MCF 10A (cell line): ENCODE data around the gene PTPN13. TPM values are rescaled to one million over a fixed set of nuclear protein-coding genes. Genes with fewer than 3 reads are reported as not detected.

ENCODE experiments used
- BruUV-seq: library from RNA; stranded (reverse); fragments of 400-500 nt; replicated peaks from 2 replicates; lab custom pipeline; 2021; lab: Mats Ljungman, UMichigan
- CTCF ChIA-PET: fragments of 300-600 bp; sonication (Branson Sonifier 250); formaldehyde crosslinking; extraction: SDS; loops from one replicate; lab custom pipeline; 2021; ENCODE audit warnings: antibody characterized with exemption, inconsistent platforms; lab: Yijun Ruan, JAX
- POLR2A ChIA-PET: fragments of 300-600, 350-650 bp; sonication (Branson Sonifier 250); formaldehyde crosslinking; extraction: SDS; loops from one replicate; lab custom pipeline; 2020; ENCODE audit warnings: antibody characterized with exemption, inconsistent platforms; lab: Yijun Ruan, JAX
- DNase-seq: peaks from one replicate; pipeline ENCODE4 v3.0.0-alpha.2; 2018; ENCODE audit not compliant: unreplicated experiment
- H3K27ac Mint-ChIP-seq: one replicate; pipeline ENCODE4 v1.8.0; 2022; ENCODE audit warnings: mild to moderate bottlenecking, low read depth, mixed read lengths; ENCODE audit not compliant: unreplicated experiment
- H3K27me3 Mint-ChIP-seq: one replicate; pipeline ENCODE4 v1.8.0; 2022; ENCODE audit warnings: mixed read lengths; ENCODE audit not compliant: insufficient read depth, unreplicated experiment
- H3K36me3 Mint-ChIP-seq: one replicate; pipeline ENCODE4 v1.8.0; 2022; ENCODE audit warnings: mild to moderate bottlenecking, moderate library complexity, mixed read lengths; ENCODE audit not compliant: insufficient read depth, unreplicated experiment
- H3K4me1 Mint-ChIP-seq: one replicate; pipeline ENCODE4 v1.8.0; 2022; ENCODE audit warnings: mixed read lengths; ENCODE audit not compliant: insufficient read depth, unreplicated experiment
- H3K4me3 Mint-ChIP-seq: one replicate; pipeline ENCODE4 v1.8.0; 2022; ENCODE audit warnings: mild to moderate bottlenecking, moderate library complexity, mixed read lengths; ENCODE audit not compliant: unreplicated experiment
- H3K9me3 Mint-ChIP-seq: one replicate; pipeline ENCODE4 v1.8.0; 2022; ENCODE audit warnings: mixed read lengths; ENCODE audit not compliant: unreplicated experiment
- intact Hi-C: fragments of 100-400 bp; cut with micrococcal nuclease; formaldehyde crosslinking; loops from 2 replicates; pipeline ENCODE4 v1.14.1; 2022
- total RNA-seq: library from RNA; stranded (reverse); gene quantifications from 2 replicates; pipeline ENCODE4 v1.2.3, GENCODE V29; 2022
- TF ChIP-seq, protein P1 (sequence below): fragments of 200-600 bp; IDR thresholded peaks from one replicate; pipeline ENCODE4 v1.8.0; 2022; ENCODE audit warnings: antibody characterized with exemption, mild to moderate bottlenecking; ENCODE audit not compliant: unreplicated experiment

Gene PTPN13
- total RNA-seq, 1 experiment from 2014 or later, result 28.3 TPM

DNA sequence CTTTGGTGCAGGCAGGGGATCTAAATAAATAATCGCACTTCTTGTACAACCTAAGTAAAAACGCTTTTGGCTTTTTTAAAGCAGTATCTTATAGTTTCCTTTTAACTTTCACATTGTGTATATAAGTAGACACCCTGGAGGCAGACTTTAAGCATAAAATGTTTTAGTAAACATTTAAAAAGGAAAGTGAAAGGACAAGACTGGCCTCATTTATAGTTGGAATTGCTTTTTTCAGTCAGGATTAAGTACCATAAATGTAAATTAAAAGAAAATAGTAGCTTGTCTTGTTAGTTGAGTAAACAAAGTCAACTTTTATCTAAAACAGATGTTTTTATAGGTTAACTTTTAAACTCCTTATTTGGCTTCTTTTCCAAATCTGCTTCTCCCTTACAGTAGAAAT lies 39.7 kb downstream of the PTPN13 start:
- Mint-ChIP-seq H3K27ac (peak overlapping the region; percentile 22), H3K4me1 (no peaks in the 10 kb centered on the region), H3K36me3 (peaks cover 16% of the 10 kb centered on the region), H3K4me3 (no peak overlapping the region), H3K27me3 (no peaks in the 10 kb centered on the region), H3K9me3 (no peaks in the 10 kb centered on the region)
- intact Hi-C loops, result no loop called here
- no TSS peak for BruUV-seq
- TF ChIP-seq, protein P1, sequence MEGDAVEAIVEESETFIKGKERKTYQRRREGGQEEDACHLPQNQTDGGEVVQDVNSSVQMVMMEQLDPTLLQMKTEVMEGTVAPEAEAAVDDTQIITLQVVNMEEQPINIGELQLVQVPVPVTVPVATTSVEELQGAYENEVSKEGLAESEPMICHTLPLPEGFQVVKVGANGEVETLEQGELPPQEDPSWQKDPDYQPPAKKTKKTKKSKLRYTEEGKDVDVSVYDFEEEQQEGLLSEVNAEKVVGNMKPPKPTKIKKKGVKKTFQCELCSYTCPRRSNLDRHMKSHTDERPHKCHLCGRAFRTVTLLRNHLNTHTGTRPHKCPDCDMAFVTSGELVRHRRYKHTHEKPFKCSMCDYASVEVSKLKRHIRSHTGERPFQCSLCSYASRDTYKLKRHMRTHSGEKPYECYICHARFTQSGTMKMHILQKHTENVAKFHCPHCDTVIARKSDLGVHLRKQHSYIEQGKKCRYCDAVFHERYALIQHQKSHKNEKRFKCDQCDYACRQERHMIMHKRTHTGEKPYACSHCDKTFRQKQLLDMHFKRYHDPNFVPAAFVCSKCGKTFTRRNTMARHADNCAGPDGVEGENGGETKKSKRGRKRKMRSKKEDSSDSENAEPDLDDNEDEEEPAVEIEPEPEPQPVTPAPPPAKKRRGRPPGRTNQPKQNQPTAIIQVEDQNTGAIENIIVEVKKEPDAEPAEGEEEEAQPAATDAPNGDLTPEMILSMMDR, result no peak
- ChIA-PET POLR2A (interaction anchor here (0.5 to 0.7 kb wide), 2 partner anchors 35 to 470 kb away, joined by 3 to 4 read pairs; no protein-coding TSS in a partner anchor), CTCF (interaction anchor here (0.9 to 1.5 kb wide), 3 partner anchors 38 to 134 kb away, joined by 3 to 6 read pairs (median 4); no protein-coding TSS in a partner anchor)
- DNase-seq, result no peak

DNA sequence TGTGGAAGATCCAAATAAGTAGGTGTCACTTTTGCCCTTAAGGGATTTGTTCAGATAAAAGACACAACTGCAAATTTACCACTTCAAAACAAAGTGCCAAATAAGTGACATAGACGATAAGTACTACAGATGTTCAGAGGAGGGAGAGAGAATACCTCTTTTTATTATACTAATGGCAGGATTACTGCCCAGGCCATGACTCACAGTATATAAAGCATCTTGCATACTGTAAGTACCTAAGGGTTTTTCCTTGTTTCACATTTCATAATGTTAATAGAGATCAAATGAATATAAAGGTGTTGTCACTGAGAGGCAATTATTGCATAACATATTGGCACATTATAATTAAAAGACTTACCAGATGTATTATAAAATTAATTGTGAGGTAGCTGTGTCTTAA lies 46.4 kb downstream of the PTPN13 start:
- intact Hi-C loops, result no loop called here
- ChIA-PET POLR2A (interaction anchor here (0.7 to 1.0 kb wide), 2 partner anchors 9 to 44 kb away, joined by 3 read pairs; no protein-coding TSS in a partner anchor), CTCF (no interaction called here)
- TF ChIP-seq, protein P1, result no peak
- H3K27ac Mint-ChIP-seq, result no peak overlapping the region
- no peaks in the 10 kb centered on the region for H3K27me3 Mint-ChIP-seq
- DNase-seq, result peak; percentile 25
- peaks cover 24% of the 10 kb centered on the region for H3K36me3 Mint-ChIP-seq
- H3K4me3 Mint-ChIP-seq, result no peak overlapping the region
- BruUV-seq, result no TSS peak
- H3K9me3 Mint-ChIP-seq, result no peaks in the 10 kb centered on the region
- peaks cover 10% of the 10 kb centered on the region for H3K4me1 Mint-ChIP-seq

DNA sequence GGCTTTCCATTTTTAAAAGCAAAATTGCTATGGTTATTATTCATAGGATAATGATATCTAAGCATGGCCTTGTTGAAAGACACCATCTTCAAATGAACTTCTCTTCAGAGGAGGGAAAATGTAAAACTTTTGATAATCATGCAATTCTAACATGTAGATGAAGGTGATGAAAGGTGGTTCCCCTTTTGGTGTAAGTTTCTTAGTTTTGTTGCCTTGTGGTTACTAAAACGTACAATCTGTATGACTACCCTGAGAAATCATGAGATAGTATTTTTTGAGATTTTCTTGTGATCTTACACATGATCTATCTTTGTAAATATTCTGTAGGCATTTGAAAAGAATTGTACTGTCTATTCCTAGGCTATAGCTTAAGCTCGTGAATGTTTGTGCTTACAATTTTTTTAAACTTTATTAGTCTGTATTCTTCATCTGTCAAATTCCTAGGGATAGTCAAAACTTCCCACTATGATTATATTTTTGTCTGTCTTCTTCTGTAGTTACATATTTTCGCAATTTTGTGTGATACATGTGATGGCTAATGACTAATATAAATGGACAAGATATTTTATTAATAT lies 47.5 kb downstream of the PTPN13 start:
- intact Hi-C loops, result no loop called here
- Mint-ChIP-seq H3K4me1 (peaks cover 10% of the 10 kb centered on the region), H3K36me3 (peaks cover 20% of the 10 kb centered on the region), H3K27ac (no peak overlapping the region), H3K9me3 (no peaks in the 10 kb centered on the region), H3K27me3 (no peaks in the 10 kb centered on the region), H3K4me3 (no peak overlapping the region)
- TF ChIP-seq, protein P1, result no peak
- no TSS peak for BruUV-seq
- ChIA-PET POLR2A (interaction anchor here (1.3 kb wide), 1 partner anchor 40 kb away, joined by 3 read pairs; no protein-coding TSS in a partner anchor), CTCF (interaction anchor here (0.7 to 1.4 kb wide), 2 partner anchors 12 to 41 kb away, joined by 3 read pairs; no protein-coding TSS in a partner anchor)
- DNase-seq, result no peak

DNA sequence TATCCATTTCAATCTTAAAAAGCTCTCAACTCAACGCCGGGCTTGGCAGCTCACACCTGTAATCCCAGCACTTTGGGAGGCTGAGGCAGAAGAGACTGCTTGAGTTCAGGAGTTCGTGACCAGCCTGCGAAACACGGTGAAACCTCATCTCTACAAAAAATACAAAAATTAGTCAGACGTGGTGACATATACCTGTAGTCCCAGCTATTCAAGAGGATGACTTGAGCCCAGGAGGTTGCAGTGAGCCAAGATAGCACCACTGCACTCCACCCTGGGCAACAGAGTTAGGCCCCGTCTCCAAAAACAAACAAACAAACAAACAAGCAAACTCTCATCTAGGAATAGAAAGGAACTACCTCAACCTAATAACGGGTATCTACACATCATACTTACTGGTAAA lies 50.8 kb downstream of the PTPN13 start:
- Mint-ChIP-seq H3K27me3 (no peaks in the 10 kb centered on the region), H3K9me3 (peaks cover 19% of the 10 kb centered on the region), H3K4me3 (no peak overlapping the region), H3K4me1 (peaks cover 7% of the 10 kb centered on the region), H3K27ac (no peak overlapping the region), H3K36me3 (peaks cover 22% of the 10 kb centered on the region)
- BruUV-seq, result no TSS peak
- ChIA-PET CTCF (no interaction called here), POLR2A (interaction anchor here (0.7 kb wide), 1 partner anchor 197 kb away, joined by 3 read pairs; no protein-coding TSS in a partner anchor)
- DNase-seq, result no peak
- intact Hi-C loops, result no loop called here
- TF ChIP-seq, protein P1, result no peak
